Muscle of leg (tissue), 11 donors: ENCODE results near the gene DACT2. TPM values are rescaled to one million over a fixed set of nuclear protein-coding genes. Genes with fewer than 3 reads are reported as not detected.
"Not testable (repeated sequence)": the region's sequence is repeated elsewhere in the genome, so short reads cannot be mapped to it uniquely, and the experiment has no call there.

ENCODE experiments used
- DNase-seq: peaks from one replicate; pipeline ENCODE4 v3.0.0; 2013
- H3K27ac ChIP-seq: one replicate; pipeline ENCODE4 v1.5.1; 2013; ENCODE audit warnings: mild to moderate bottlenecking, low read length, control low read depth
- H3K27me3 ChIP-seq: one replicate; pipeline ENCODE4 v1.6.1; 2013; ENCODE audit warnings: low read length; ENCODE audit not compliant: control insufficient read depth, insufficient read depth
- H3K36me3 ChIP-seq: one replicate; pipeline ENCODE4 v1.6.1; 2013; ENCODE audit warnings: low read length; ENCODE audit not compliant: control insufficient read depth, insufficient read depth
- H3K4me1 ChIP-seq: one replicate; pipeline ENCODE4 v1.6.1; 2013; ENCODE audit warnings: low read length; ENCODE audit not compliant: control insufficient read depth, insufficient read depth
- H3K4me3 ChIP-seq: one replicate; pipeline ENCODE4 v1.5.1; 2013; ENCODE audit warnings: low read length, control low read depth
- H3K9me3 ChIP-seq: replicated peaks from 2 replicates; pipeline ENCODE4 v1.6.1; 2013; ENCODE audit warnings: low read depth, low read length; ENCODE audit not compliant: control insufficient read depth
- WGBS: methylation state at CpG from one replicate; pipeline ENCODE4 v1.1.5; 2013; ENCODE audit warnings: missing lambda C conversion rate; ENCODE audit not compliant: insufficient coverage; 5-methylcytosine and 5-hydroxymethylcytosine counted together
- polyA plus RNA-seq, 8 donors: library from polyadenylated mRNA; unstranded; fragments of 120-200 nt; gene quantifications; one replicate each; pipeline versions ENCODE4 v1.2.1 to v1.2.3, GENCODE V29; 2013; ENCODE audit warnings: inconsistent platforms in 1 of 8, low replicate concordance in 1 of 8; ENCODE audit not compliant: insufficient read length in 8 of 8, insufficient read depth in 1 of 8
- total RNA-seq: library from RNA; stranded (reverse); fragments of 120-200 nt; gene quantifications from one replicate; pipeline ENCODE4 v1.2.4, GENCODE V29; 2013

Gene DACT2
- total and polyA plus RNA-seq, 9 donors, result 0.79 to 3.7 (median 1.9) TPM

DNA sequence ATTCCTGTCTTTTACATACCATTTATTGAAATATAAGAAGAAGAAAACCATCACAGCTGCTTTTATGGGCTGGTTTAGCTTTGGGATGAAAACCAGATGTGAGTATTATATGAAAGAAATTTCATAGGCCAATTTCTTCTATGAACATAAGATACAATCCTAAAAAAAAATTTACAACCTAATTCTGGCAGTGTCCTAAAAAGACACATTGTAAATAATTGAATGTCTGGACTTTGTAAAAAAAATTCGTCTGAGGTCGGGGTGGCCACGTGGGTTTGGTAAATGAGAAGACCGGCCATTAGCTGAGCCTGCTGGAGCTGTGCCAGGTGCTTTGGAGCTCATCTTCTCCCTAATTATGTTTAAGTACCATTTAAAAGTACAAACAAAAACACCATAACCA is 26.8 kb downstream of the DACT2 start:
- Histone ChIP-seq H3K9me3 (no peaks in the 10 kb centered on the region), H3K27ac (no peak overlapping the region), H3K27me3 (peaks cover 14% of the 10 kb centered on the region), H3K4me3 (no peak overlapping the region), H3K4me1 (peaks cover 3% of the 10 kb centered on the region), H3K36me3 (no peaks in the 10 kb centered on the region)
- no CpG with 5 or more reads among the region's 4 CpGs for WGBS
- DNase-seq, result peak; percentile 85

GRCh38 chr6:168291450-168291849 is 28.1 kb downstream of the DACT2 start:
- no peak overlapping the region for H3K4me3 ChIP-seq
- no peak for DNase-seq
- no peaks in the 10 kb centered on the region for H3K36me3 ChIP-seq
- H3K27ac ChIP-seq, result no peak overlapping the region
- H3K9me3 ChIP-seq, result no peaks in the 10 kb centered on the region
- WGBS, result no CpG with 5 or more reads among the region's 2 CpGs
- H3K4me1 ChIP-seq, result peaks cover 2% of the 10 kb centered on the region
- peaks cover 14% of the 10 kb centered on the region for H3K27me3 ChIP-seq

GRCh38 chr6:168290095-168290494 is 29.5 kb downstream of the DACT2 start:
- Histone ChIP-seq H3K4me1 (peaks cover 2% of the 10 kb centered on the region), H3K27me3 (peaks cover 14% of the 10 kb centered on the region), H3K9me3 (no peaks in the 10 kb centered on the region), H3K36me3 (no peaks in the 10 kb centered on the region), H3K4me3 (no peak overlapping the region), H3K27ac (no peak overlapping the region)
- 64% methylated on average over 1 of the region's 1 CpG for WGBS
- DNase-seq, result no peak

GRCh38 chr6:168289571-168289962 is 30.0 kb downstream of the DACT2 start:
- DNase-seq, result no peak
- no peaks in the 10 kb centered on the region for H3K9me3 ChIP-seq
- H3K27me3 ChIP-seq, result peaks cover 12% of the 10 kb centered on the region
- H3K4me3 ChIP-seq, result no peak overlapping the region
- H3K4me1 ChIP-seq, result peaks cover 2% of the 10 kb centered on the region
- H3K36me3 ChIP-seq, result no peaks in the 10 kb centered on the region
- 96% methylated on average over 2 of the region's 3 CpGs for WGBS
- no peak overlapping the region for H3K27ac ChIP-seq

GRCh38 chr6:168288781-168289570 is 30.6 kb downstream of the DACT2 start:
- Histone ChIP-seq H3K27ac (no peak overlapping the region), H3K4me1 (peaks cover 2% of the 10 kb centered on the region), H3K4me3 (no peak overlapping the region), H3K27me3 (peaks cover 11% of the 10 kb centered on the region), H3K9me3 (no peaks in the 10 kb centered on the region), H3K36me3 (no peaks in the 10 kb centered on the region)
- WGBS, result 85% methylated on average over 27 of the region's 27 CpGs
- DNase-seq, result no peak

- not testable (repeated sequence) for DNase-seq, H3K27me3 ChIP-seq, H3K36me3 ChIP-seq, H3K4me1 ChIP-seq, H3K9me3 ChIP-seq, H3K27ac ChIP-seq, H3K4me3 ChIP-seq
- WGBS, result 0% methylated on average over 2 of the region's 6 CpGs
These were observed 32.1 kb downstream of the DACT2 start for GRCh38 chr6:168287460-168287859.

- WGBS, result no CpG with 5 or more reads among the region's 9 CpGs
- not testable (repeated sequence) for H3K9me3 ChIP-seq, H3K4me3 ChIP-seq, H3K36me3 ChIP-seq, H3K27me3 ChIP-seq, H3K27ac ChIP-seq, H3K4me1 ChIP-seq, DNase-seq
These were observed 32.7 kb downstream of the DACT2 start for GRCh38 chr6:168286771-168287446.

GRCh38 chr6:168286116-168286515 is 33.5 kb downstream of the DACT2 start:
- Histone ChIP-seq H3K9me3 (no peaks in the 10 kb centered on the region), H3K36me3 (no peaks in the 10 kb centered on the region), H3K4me1 (peaks cover 2% of the 10 kb centered on the region), H3K27me3 (peaks cover 6% of the 10 kb centered on the region), H3K4me3 (no peak overlapping the region), H3K27ac (no peak overlapping the region)
- 58% methylated on average over 2 of the region's 12 CpGs for WGBS
- DNase-seq, result no peak

DNA sequence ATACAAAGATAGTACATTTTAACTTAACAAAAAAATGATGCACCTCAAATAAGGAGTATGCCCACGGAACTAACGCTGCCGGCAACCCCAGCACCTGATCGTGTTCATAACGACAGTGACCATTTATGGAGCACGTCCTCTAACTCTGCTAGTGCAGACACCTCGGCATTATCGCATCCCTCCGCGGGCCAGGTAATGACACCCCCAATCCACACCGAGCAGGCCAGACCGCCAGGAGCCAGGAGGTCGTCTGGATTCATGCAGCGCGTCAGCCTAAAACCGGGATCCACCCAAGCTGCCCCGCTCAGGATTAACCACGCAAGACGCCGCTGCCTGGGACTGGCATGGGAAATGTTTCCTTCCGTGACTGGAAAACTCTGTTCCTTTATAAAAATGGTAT is 34.1 kb downstream of the DACT2 start:
- whole genome bisulfite sequencing, result 95% methylated on average over 21 of the region's 21 CpGs

DNA sequence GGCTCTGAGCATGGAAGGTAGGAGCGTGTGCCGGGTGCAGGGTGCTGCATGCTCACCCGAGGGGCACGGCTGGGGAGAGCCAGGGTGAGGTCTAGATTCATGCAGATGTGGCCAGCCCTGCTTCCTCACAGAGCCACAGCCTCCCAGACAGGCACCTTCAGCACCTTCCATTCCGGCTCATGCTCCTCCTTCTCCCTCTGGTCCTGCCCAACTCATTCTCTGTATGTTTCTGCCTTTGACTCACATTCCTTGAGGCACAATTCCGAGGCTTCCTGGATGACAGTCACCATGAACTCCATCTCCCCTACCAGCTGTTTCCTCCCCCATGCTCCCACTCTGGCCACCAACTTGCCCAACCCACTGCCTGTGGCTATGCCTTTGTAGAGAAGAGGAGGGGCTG is 35.4 kb downstream of the DACT2 start:
- no peaks in the 10 kb centered on the region for H3K9me3 ChIP-seq
- no peak overlapping the region for H3K27ac ChIP-seq
- peaks cover 2% of the 10 kb centered on the region for H3K4me1 ChIP-seq
- WGBS, result 91% methylated on average over 6 of the region's 6 CpGs
- H3K27me3 ChIP-seq, result peaks cover 16% of the 10 kb centered on the region
- no peak overlapping the region for H3K4me3 ChIP-seq
- no peak for DNase-seq
- no peaks in the 10 kb centered on the region for H3K36me3 ChIP-seq

More for the DNA sequence above, 34.1 kb downstream of the DACT2 start:
- Histone ChIP-seq H3K4me1 (peaks cover 2% of the 10 kb centered on the region), H3K27me3 (peaks cover 9% of the 10 kb centered on the region), H3K27ac (no peak overlapping the region), H3K36me3 (no peaks in the 10 kb centered on the region), H3K4me3 (no peak overlapping the region), H3K9me3 (no peaks in the 10 kb centered on the region)
- DNase-seq, result no peak
